GM12878 (cell line): Measurements from ENCODE around the gene MCF2L2. TPM values are rescaled to one million over a fixed set of nuclear protein-coding genes. Genes with fewer than 3 reads are reported as not detected.

Experiments
- ATAC-seq: fragments of 200-7000 bp; cut with Tn5 transposase; 3 replicates; pipeline ENCODE4 v1.9.1; 2020; ENCODE audit warnings: mild to moderate bottlenecking, moderate library complexity
- BruUV-seq: library from RNA; stranded (reverse); fragments of 400-500 nt; replicated peaks from 2 replicates; lab custom pipeline; 2021; lab: Mats Ljungman, UMichigan
- CTCF ChIA-PET: fragments of 300-600 bp; sonication (Branson Sonifier 250); formaldehyde crosslinking; extraction: SDS; loops from one replicate; lab custom pipeline; 2021; ENCODE audit warnings: inconsistent platforms; lab: Yijun Ruan, JAX
- POLR2A ChIA-PET: fragments of 350-600 bp; formaldehyde crosslinking; extraction: SDS; loops from one replicate; lab custom pipeline; 2021; ENCODE audit warnings: inconsistent platforms; lab: Charles Lee
- RAD21 ChIA-PET: fragments of 300-600 bp; sonication (Branson Sonifier 250); formaldehyde crosslinking; loops from one replicate; lab custom pipeline; 2023; ENCODE audit warnings: antibody characterized with exemption; ENCODE audit not compliant: unreplicated experiment; lab: Charles Lee
- SMC1A ChIA-PET: fragments of 300-600 bp; sonication (Branson Sonifier 250); formaldehyde crosslinking; loops from one replicate; lab custom pipeline; 2023; ENCODE audit not compliant: unreplicated experiment, uncharacterized antibody; lab: Charles Lee
- DNase-seq: peaks from one replicate; pipeline ENCODE4 v3.0.0-alpha.2; 2011; ENCODE audit warnings: low read depth, low spot score
- FAIRE-seq: peaks from 3 replicates; lab custom pipeline; 2011; peaks lifted over from hg19 to GRCh38; lab: Jason Lieb, UNC
- H2AFZ ChIP-seq: 2 replicates; pipeline ENCODE4 v1.6.0; 2011; ENCODE audit warnings: low read depth, low read length, control low read depth; ENCODE audit not compliant: control insufficient read depth
- H3K27ac ChIP-seq: 2 replicates; pipeline ENCODE4 v1.5.1; 2011; ENCODE audit warnings: control low read depth; ENCODE audit not compliant: control insufficient read depth, insufficient read depth
- H3K27me3 ChIP-seq, 2 experiments: replicated peaks in 1 of 2; 2 replicates each; pipeline versions ENCODE4 v1.6.0 to v1.6.1; 2011; ENCODE audit warnings: low read length in 1 of 2; ENCODE audit not compliant: control insufficient read depth in 2 of 2, insufficient read depth in 2 of 2
- H3K36me3 ChIP-seq, 2 experiments: 2 replicates each; pipeline ENCODE4 v1.5.1; 2011; ENCODE audit warnings: low read length in 1 of 2; ENCODE audit not compliant: control insufficient read depth in 2 of 2, insufficient read depth in 2 of 2
- H3K4me1 ChIP-seq: 2 replicates; pipeline ENCODE4 v1.6.1; 2011; ENCODE audit warnings: mild to moderate bottlenecking, low read length, moderate library complexity, mixed read lengths; ENCODE audit not compliant: control insufficient read depth, insufficient read depth
- H3K4me2 ChIP-seq: 2 replicates; pipeline ENCODE4 v1.6.0; 2011; ENCODE audit warnings: control low read depth; ENCODE audit not compliant: control insufficient read depth, insufficient read depth
- H3K4me3 ChIP-seq: fragments of 200-600 bp; sonication (generic); 2 replicates; pipeline ENCODE4 v1.5.1; 2016
- H3K79me2 ChIP-seq: 2 replicates; pipeline ENCODE4 v1.6.0; 2011; ENCODE audit warnings: low read length; ENCODE audit not compliant: control insufficient read depth, insufficient read depth
- H3K9ac ChIP-seq: 2 replicates; pipeline ENCODE4 v1.8.0; 2011; ENCODE audit warnings: low read length, control low read depth, mixed read lengths; ENCODE audit not compliant: control insufficient read depth, insufficient read depth
- H3K9me3 ChIP-seq: replicated peaks from 3 replicates; pipeline ENCODE4 v1.5.1; 2011; ENCODE audit warnings: mild to moderate bottlenecking, low read length; ENCODE audit not compliant: control insufficient read depth, insufficient read depth
- H4K20me1 ChIP-seq: 2 replicates; pipeline ENCODE4 v1.6.0; 2011; ENCODE audit not compliant: control insufficient read depth, insufficient read depth
- CBX3 ChIP-seq: fragments of 200-600 bp; sonication (generic); IDR thresholded peaks from 2 replicates; pipeline ENCODE4 v1.6.1; 2016; ENCODE audit warnings: low read depth, borderline replicate concordance
- CHD2 ChIP-seq: IDR thresholded peaks from 2 replicates; pipeline ENCODE4 v1.6.1; 2011; ENCODE audit warnings: low read depth, low read length, improper control_type of control experiment, borderline replicate concordance
- HCFC1 ChIP-seq: fragments of 150-350 bp; IDR thresholded peaks from 2 replicates; pipeline ENCODE4 v1.6.1; 2014; ENCODE audit warnings: low read length
- JUND ChIP-seq: IDR thresholded peaks from 2 replicates; pipeline ENCODE4 v1.6.1; 2012; ENCODE audit warnings: low read depth, mild to moderate bottlenecking, low read length, improper control_type of control experiment, moderate library complexity
- MAX ChIP-seq: IDR thresholded peaks from 2 replicates; pipeline ENCODE4 v1.6.1; 2012; ENCODE audit warnings: low read depth, low read length, improper control_type of control experiment
- MYB ChIP-seq: fragments of 150-350 bp; IDR thresholded peaks from 2 replicates; pipeline ENCODE4 v1.6.1; 2014; ENCODE audit warnings: mild to moderate bottlenecking, low read depth, low read length, borderline replicate concordance
- NFYB ChIP-seq: IDR thresholded peaks from 2 replicates; pipeline ENCODE4 v1.6.1; 2011; ENCODE audit warnings: low read depth, mild to moderate bottlenecking, low read length, improper control_type of control experiment, moderate library complexity; ENCODE audit not compliant: insufficient read depth
- NR2C2 ChIP-seq: IDR thresholded peaks from 2 replicates; pipeline ENCODE4 v1.6.1; 2011; ENCODE audit warnings: borderline replicate concordance, low read depth; ENCODE audit not compliant: control insufficient read depth, insufficient read length
- POLR2A ChIP-seq: IDR thresholded peaks from 2 replicates; pipeline ENCODE4 v1.6.1; 2011; ENCODE audit warnings: low read depth, mild to moderate bottlenecking, low read length
- RELA ChIP-seq: fragments of 450-650 bp; IDR thresholded peaks from 2 replicates; pipeline ENCODE4 v1.8.0; 2014; ENCODE audit warnings: borderline replicate concordance; ENCODE audit not compliant: partially characterized antibody
- RUNX3 ChIP-seq: IDR thresholded peaks from 2 replicates; pipeline ENCODE4 v1.6.1; 2012; ENCODE audit warnings: low read length, inconsistent platforms
- TARDBP ChIP-seq: IDR thresholded peaks from 2 replicates; pipeline ENCODE4 v1.6.1; 2016; ENCODE audit warnings: borderline replicate concordance
- TBL1XR1 ChIP-seq: IDR thresholded peaks from 2 replicates; pipeline ENCODE4 v1.6.1; 2012; ENCODE audit warnings: low read depth, low read length, improper control_type of control experiment
- TCF12 ChIP-seq: IDR thresholded peaks from 2 replicates; pipeline ENCODE4 v1.6.1; 2011; ENCODE audit warnings: low read depth, mild to moderate bottlenecking, low read length
- ZBTB11 ChIP-seq: fragments of 450-650 bp; formaldehyde crosslinking; IDR thresholded peaks from 2 replicates; pipeline ENCODE4 v1.5.0; 2022; ENCODE audit warnings: mild to moderate bottlenecking, missing genetic modification characterization
- ZNF592 ChIP-seq: fragments of 450-650 bp; IDR thresholded peaks from 2 replicates; pipeline ENCODE4 v1.6.1; 2017; ENCODE audit warnings: mild to moderate bottlenecking, moderate library complexity
- ZSCAN29 ChIP-seq: fragments of 450-650 bp; IDR thresholded peaks from 2 replicates; pipeline ENCODE4 v1.6.1; 2017; ENCODE audit warnings: mild to moderate bottlenecking, moderate library complexity
- WGBS: methylation state at CpG from one replicate; pipeline ENCODE4 v1.1.6; 2016; ENCODE audit warnings: low lambda C conversion rate; ENCODE audit not compliant: insufficient replicate concordance, insufficient coverage; ENCODE audit errors: missing lambda C conversion rate; 5-methylcytosine and 5-hydroxymethylcytosine counted together
- in situ Hi-C: fragments of 300-500 bp; cut with MboI; formaldehyde crosslinking; loops from 9 replicates; pipeline ENCODE4 v1.14.3; 2018; ENCODE audit warnings: mixed read lengths
- intact Hi-C: fragments of 100-400 bp; cut with micrococcal nuclease; formaldehyde crosslinking; loops from one replicate; pipeline ENCODE4 v1.14.2; 2022; ENCODE audit not compliant: unreplicated experiment
- polyA plus RNA-seq, 11 experiments: library from polyadenylated mRNA; depleted of rRNA in 4 of 11; unstranded in 6 of 11; stranded (reverse) in 5 of 11; fragments of >200 nt; fragmentation: Nextera tagmentation in 4 of 11; fragmentation: Illumina TruSeq in 1 of 11; extraction: Ambion mirVana in 4 of 11; extraction: Trizol in 1 of 11; gene quantifications; 1 replicate in 1 of 11; 2 replicates in 10 of 11; pipeline versions ENCODE4 v1.2.1 to v1.2.3, GENCODE V29; 2011 to 2016; ENCODE audit warnings: inconsistent platforms in 2 of 11, missing spikeins in 2 of 11, low read depth in 1 of 11
- total RNA-seq, 4 experiments: library from RNA; depleted of rRNA in 3 of 4; stranded (reverse); fragments of >200 nt in 3 of 4; fragmentation: Illumina TruSeq in 1 of 4; extraction: Trizol in 1 of 4; gene quantifications; 2 replicates each; pipeline versions ENCODE4 v1.2.1 to v1.2.3, GENCODE V29; 2013 to 2021

The MCF2L2 gene
- total and polyA plus RNA-seq, 10 of the 15 experiments (the other 5 are each of a cell fraction or from before 2014, with no cell fraction given) = 0.37 to 2.8 (median 1.4) TPM

- intact Hi-C loops = no loop called here
- SMC1A ChIA-PET = no interaction called here
These were observed 6.6 kb upstream of the MCF2L2 start for GRCh38 chr3:183434992-183435391.

More at GRCh38 chr3:183434992-183435391, 6.6 kb upstream of the MCF2L2 start:
- H2AFZ ChIP-seq = no peak overlapping the region
- H3K27me3 ChIP-seq = no peaks in the 10 kb centered on the region
- no peaks in the 10 kb centered on the region; the same call in 2 of the 3 replicates for H3K9me3 ChIP-seq
- no peaks in the 10 kb centered on the region for H4K20me1 ChIP-seq
- H3K4me3 ChIP-seq = no peak overlapping the region
- H3K36me3 ChIP-seq = no peaks in the 10 kb centered on the region
- BruUV-seq = no TSS peak
- in situ Hi-C loops = no loop called here
- TF ChIP-seq NFYB (no peak), ZSCAN29 (no peak), ZNF592 (no peak), RUNX3 (no peak), MYB (no peak), NR2C2 (no peak), CBX3 (no peak), TARDBP (no peak), JUND (no peak), POLR2A (no peak), ZBTB11 (CRISPR knock-in tag) (no peak), TBL1XR1 (no peak), CHD2 (no peak), HCFC1 (no peak), MAX (no peak), RELA (no peak), TCF12 (no peak)
- CTCF ChIA-PET = no interaction called here
- no peak for ATAC-seq
- H3K79me2 ChIP-seq = no peaks in the 10 kb centered on the region
- H3K9ac ChIP-seq = no peak overlapping the region
- POLR2A ChIA-PET = no interaction called here
- no peak overlapping the region for H3K27ac ChIP-seq
- DNase-seq = no peak
- 52% methylated on average over 2 of the region's 2 CpGs for WGBS
- RAD21 ChIA-PET = no interaction called here
- FAIRE-seq = no peak
- no peak overlapping the region for H3K4me2 ChIP-seq
- peaks cover 29% of the 10 kb centered on the region for H3K4me1 ChIP-seq
